HFF-Myc (cell line): Measurements from ENCODE around the gene SCUBE1.

Experiments
- DNase-seq: peaks from one replicate; pipeline ENCODE4 v3.0.0-alpha.2; 2011; ENCODE audit warnings: low read depth; ENCODE audit errors: extremely low read depth
- H3K4me3 ChIP-seq: replicated peaks from 2 replicates; pipeline ENCODE4 v1.5.1; 2011; ENCODE audit warnings: low read depth, mild to moderate bottlenecking, control low read depth, low read length
- TF ChIP-seq, protein P1 (sequence below): IDR thresholded peaks from 2 replicates; pipeline ENCODE4 v1.5.1; 2012; ENCODE audit warnings: mild to moderate bottlenecking, low read depth, low read length, control low read depth; ENCODE audit errors: missing control alignments

The SCUBE1 gene

DNA sequence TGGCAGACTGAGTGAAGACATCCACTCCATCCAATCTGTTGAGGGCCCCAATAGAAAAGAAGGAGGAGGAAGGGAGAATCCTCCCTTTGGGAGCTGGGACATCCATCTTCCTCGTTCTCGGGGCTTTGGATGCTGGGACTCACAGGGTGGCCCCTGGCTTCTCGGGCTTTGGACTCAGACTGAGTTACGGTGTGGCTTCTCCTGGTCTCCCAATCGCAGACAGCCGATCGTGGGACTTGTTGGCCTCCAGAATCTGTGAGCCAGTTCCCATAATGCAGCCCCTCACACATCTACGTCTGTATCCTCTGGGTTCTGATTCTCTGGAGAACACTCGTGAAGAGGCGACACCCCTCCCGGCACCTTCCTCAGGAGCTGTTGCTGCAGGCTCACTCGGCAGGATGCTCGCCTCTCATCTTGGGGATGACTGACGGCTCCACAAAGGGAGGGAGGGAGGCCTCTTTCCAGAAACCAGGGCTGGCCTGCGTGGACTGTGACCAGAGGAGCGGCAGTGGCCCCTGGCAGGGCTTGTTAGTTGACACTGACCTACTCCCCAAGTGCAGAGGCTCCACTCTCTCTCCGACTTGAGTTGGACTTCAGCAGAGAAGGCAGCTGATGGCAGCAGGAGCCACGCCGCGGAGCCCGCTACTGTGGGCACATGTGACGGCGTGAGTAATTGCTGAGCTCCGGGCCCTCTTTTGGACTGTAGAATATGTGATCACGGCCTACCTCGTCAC lies 141.5 kb downstream of the SCUBE1 start:
- DNase-seq = no peak
- no peak overlapping the region for H3K4me3 ChIP-seq
- TF ChIP-seq, protein P1, sequence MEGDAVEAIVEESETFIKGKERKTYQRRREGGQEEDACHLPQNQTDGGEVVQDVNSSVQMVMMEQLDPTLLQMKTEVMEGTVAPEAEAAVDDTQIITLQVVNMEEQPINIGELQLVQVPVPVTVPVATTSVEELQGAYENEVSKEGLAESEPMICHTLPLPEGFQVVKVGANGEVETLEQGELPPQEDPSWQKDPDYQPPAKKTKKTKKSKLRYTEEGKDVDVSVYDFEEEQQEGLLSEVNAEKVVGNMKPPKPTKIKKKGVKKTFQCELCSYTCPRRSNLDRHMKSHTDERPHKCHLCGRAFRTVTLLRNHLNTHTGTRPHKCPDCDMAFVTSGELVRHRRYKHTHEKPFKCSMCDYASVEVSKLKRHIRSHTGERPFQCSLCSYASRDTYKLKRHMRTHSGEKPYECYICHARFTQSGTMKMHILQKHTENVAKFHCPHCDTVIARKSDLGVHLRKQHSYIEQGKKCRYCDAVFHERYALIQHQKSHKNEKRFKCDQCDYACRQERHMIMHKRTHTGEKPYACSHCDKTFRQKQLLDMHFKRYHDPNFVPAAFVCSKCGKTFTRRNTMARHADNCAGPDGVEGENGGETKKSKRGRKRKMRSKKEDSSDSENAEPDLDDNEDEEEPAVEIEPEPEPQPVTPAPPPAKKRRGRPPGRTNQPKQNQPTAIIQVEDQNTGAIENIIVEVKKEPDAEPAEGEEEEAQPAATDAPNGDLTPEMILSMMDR = no peak

DNA sequence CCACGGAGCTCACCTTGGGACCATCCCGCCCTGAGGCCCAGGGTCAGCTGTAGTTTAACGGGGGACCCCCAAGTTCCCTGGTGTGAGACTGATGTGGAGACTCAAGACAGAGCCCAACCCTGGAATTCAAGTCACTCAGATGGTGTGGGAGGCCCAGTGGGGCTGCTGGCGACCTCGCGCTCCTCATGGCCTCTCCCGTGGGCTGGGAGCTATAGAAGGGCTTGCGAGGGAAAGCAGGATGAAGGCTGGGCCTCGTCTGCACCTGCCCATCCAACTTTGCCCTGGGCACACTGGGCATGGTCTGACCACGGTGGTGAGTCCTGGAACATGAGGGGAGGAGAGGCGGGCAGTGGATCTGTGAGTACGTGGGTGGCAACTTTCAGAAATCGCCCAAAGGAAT lies 142.6 kb downstream of the SCUBE1 start:
- DNase-seq = no peak
- H3K4me3 ChIP-seq = no peak overlapping the region
- TF ChIP-seq, protein P1 = no peak

DNA sequence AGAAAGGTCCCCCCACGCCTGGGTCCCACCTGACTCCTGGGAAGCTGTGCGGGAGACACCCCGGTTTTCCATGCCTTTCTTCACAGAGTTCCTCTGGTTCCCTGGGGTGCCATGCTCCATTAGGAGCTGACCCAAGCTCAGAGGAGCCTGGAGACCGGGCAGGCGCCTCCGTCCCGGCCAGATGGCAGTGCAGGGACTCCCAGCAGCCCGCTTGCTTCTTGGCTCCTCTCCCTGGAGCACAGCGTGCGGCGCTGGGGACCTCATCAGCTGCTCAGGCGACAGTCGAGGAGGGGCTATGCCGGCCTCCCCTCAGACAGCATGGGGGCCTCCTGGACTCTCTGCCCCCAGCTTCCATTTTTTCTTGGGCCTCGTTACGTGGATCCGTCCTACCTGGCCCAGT lies 143.1 kb downstream of the SCUBE1 start:
- no peak overlapping the region for H3K4me3 ChIP-seq
- DNase-seq = no peak
- TF ChIP-seq, protein P1 = no peak

DNA sequence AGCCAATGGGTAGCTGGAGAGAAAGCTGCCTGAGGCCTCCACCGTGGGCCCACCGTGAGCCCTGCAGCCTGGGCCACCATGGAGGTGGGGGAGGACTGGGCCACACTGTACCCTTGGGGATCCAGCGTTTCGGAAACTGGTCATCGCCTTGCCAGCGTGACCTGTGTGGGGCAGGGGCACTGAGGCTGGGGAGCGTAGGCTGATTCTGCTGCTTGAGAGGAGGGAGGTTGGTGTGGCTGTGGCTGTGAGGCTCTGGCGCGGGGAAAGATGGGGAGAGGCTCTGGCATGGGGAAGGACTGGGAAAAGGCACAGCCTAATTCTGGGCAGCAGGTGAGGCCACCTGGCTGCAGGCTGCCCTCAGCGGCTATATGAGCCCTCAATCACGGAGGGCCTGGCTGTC lies 143.6 kb downstream of the SCUBE1 start:
- TF ChIP-seq, protein P1 = no peak
- no peak overlapping the region for H3K4me3 ChIP-seq
- DNase-seq = no peak

DNA sequence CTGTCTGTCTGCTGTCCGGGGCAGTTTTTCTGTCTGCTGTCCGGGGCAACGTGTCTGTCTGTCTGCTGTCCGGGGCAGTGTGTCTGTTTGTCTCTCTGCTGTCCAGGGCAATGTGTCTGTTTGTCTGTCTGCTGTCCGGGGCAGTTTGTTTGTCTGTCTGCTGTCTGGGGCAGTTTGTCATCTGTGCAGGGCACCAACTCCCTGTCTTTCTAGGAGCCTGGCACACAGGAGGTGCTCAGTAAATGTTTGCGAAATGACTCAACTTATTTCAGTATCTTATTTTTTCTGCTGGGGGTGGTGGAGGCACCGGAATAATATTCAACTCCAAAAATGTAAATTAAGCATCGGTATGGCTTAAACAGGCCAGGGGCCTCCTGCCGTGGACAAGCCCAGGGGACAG lies 144.2 kb downstream of the SCUBE1 start:
- DNase-seq = no peak
- H3K4me3 ChIP-seq = no peak overlapping the region
- TF ChIP-seq, protein P1 = no peak

DNA sequence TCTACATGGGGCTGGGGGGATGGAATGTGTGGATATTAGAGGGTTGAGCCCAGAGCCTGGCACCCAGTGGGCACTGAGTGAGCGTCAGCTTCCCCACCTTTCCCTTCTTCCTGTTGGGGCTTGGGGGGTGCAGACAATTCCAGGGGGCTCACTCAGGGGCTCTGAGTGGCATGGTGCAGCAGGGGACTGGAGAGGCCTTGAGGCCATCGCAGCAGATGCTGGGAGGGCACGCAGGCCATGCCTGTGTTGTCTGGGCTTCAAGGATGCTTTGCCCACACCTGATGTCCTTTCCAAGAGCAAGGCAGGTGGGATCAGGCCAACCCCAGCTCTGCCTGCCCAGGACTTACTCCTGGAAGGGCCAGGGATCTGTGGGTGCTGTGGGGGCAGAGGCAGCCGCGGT lies 145.0 kb downstream of the SCUBE1 start:
- no peak overlapping the region for H3K4me3 ChIP-seq

More for the DNA sequence above, 145.0 kb downstream of the SCUBE1 start:
- TF ChIP-seq, protein P1 = no peak
- DNase-seq = no peak
